Measurements from ENCODE around the gene TBC1D4. TPM values are rescaled to one million over a fixed set of nuclear protein-coding genes. Genes with fewer than 3 reads are reported as not detected.

TBC1D4 gene
- total and polyA plus RNA-seq, 9 of the 15 experiments (the other 6 are each of a cell fraction or from before 2014, with no cell fraction given), result 2.8 to 12.3 (median 7.0) TPM

GRCh38 chr13:75482070-75482819 is at the start of gene TBC1D4 (continued):
- TF ChIP-seq ZBTB33 (CRISPR knock-in tag; IDR thresholded peaks at IDR 0.05), result no peak
- no peak for TF ChIP-seq CHD4 (IDR thresholded peaks at IDR 0.05; ENCODE audit: insufficient read depth, insufficient replicate concordance, low read depth, low read length, poor library complexity, severe bottlenecking)
- no peak for TF ChIP-seq NCOA1 (IDR thresholded peaks at IDR 0.05; ENCODE audit: low read depth)
- TF ChIP-seq SP1 (CRISPR knock-in tag; IDR thresholded peaks at IDR 0.05), result no peak
- TF ChIP-seq, protein P1, sequence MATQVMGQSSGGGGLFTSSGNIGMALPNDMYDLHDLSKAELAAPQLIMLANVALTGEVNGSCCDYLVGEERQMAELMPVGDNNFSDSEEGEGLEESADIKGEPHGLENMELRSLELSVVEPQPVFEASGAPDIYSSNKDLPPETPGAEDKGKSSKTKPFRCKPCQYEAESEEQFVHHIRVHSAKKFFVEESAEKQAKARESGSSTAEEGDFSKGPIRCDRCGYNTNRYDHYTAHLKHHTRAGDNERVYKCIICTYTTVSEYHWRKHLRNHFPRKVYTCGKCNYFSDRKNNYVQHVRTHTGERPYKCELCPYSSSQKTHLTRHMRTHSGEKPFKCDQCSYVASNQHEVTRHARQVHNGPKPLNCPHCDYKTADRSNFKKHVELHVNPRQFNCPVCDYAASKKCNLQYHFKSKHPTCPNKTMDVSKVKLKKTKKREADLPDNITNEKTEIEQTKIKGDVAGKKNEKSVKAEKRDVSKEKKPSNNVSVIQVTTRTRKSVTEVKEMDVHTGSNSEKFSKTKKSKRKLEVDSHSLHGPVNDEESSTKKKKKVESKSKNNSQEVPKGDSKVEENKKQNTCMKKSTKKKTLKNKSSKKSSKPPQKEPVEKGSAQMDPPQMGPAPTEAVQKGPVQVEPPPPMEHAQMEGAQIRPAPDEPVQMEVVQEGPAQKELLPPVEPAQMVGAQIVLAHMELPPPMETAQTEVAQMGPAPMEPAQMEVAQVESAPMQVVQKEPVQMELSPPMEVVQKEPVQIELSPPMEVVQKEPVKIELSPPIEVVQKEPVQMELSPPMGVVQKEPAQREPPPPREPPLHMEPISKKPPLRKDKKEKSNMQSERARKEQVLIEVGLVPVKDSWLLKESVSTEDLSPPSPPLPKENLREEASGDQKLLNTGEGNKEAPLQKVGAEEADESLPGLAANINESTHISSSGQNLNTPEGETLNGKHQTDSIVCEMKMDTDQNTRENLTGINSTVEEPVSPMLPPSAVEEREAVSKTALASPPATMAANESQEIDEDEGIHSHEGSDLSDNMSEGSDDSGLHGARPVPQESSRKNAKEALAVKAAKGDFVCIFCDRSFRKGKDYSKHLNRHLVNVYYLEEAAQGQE (IDR thresholded peaks at IDR 0.05; ENCODE audit: borderline replicate concordance), result peak; percentile 54
- TF ChIP-seq, protein P1 (CRISPR knock-in tag; IDR thresholded peaks at IDR 0.05; ENCODE audit: low read depth), result no peak
- TF ChIP-seq RBM17 (IDR thresholded peaks at IDR 0.05; ENCODE audit: borderline replicate concordance, low read depth, low read length), result no peak
- no peak for TF ChIP-seq CREB3 (tag; conservative IDR thresholded peaks at IDR 0.05; ENCODE audit: low read depth)
- TF ChIP-seq PHF21A (IDR thresholded peaks at IDR 0.05; ENCODE audit: borderline replicate concordance, low read depth), result peak; percentile 90
- TF ChIP-seq ADNP (tag; IDR thresholded peaks at IDR 0.05), result no peak
- no peak for TF ChIP-seq CREB1 (IDR thresholded peaks at IDR 0.05)
- TF ChIP-seq CREB1 (CRISPR knock-in tag; IDR thresholded peaks at IDR 0.05), result no peak
- TF ChIP-seq, protein P2, sequence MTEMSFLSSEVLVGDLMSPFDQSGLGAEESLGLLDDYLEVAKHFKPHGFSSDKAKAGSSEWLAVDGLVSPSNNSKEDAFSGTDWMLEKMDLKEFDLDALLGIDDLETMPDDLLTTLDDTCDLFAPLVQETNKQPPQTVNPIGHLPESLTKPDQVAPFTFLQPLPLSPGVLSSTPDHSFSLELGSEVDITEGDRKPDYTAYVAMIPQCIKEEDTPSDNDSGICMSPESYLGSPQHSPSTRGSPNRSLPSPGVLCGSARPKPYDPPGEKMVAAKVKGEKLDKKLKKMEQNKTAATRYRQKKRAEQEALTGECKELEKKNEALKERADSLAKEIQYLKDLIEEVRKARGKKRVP (CRISPR knock-in tag; IDR thresholded peaks at IDR 0.05), result no peak
- no peak for TF ChIP-seq PURB (CRISPR knock-in tag; IDR thresholded peaks at IDR 0.05; ENCODE audit: low read depth)

All from K562 (cell line).